Myocyte (in vitro differentiated cells): Measurements from ENCODE around the gene MAP4K4. TPM values are rescaled to one million over a fixed set of nuclear protein-coding genes. Genes with fewer than 3 reads are reported as not detected.
"Not testable (repeated sequence)": the region's sequence is repeated elsewhere in the genome, so short reads cannot be mapped to it uniquely, and the experiment has no call there.

Source experiments
- DNase-seq: peaks from one replicate; pipeline ENCODE4 v3.0.0-alpha.2; 2012; ENCODE audit warnings: low read depth
- total RNA-seq: library from RNA; depleted of rRNA; stranded (reverse); fragments of >200 nt; gene quantifications from 2 replicates; pipeline ENCODE4 v1.2.3, GENCODE V29; 2014

Gene MAP4K4
- total RNA-seq, 1 donor from 2014 or later, result 207 TPM

GRCh38 chr2:101766337-101766736 lies 68.8 kb downstream of the MAP4K4 start:
- DNase-seq, result no peak

DNA sequence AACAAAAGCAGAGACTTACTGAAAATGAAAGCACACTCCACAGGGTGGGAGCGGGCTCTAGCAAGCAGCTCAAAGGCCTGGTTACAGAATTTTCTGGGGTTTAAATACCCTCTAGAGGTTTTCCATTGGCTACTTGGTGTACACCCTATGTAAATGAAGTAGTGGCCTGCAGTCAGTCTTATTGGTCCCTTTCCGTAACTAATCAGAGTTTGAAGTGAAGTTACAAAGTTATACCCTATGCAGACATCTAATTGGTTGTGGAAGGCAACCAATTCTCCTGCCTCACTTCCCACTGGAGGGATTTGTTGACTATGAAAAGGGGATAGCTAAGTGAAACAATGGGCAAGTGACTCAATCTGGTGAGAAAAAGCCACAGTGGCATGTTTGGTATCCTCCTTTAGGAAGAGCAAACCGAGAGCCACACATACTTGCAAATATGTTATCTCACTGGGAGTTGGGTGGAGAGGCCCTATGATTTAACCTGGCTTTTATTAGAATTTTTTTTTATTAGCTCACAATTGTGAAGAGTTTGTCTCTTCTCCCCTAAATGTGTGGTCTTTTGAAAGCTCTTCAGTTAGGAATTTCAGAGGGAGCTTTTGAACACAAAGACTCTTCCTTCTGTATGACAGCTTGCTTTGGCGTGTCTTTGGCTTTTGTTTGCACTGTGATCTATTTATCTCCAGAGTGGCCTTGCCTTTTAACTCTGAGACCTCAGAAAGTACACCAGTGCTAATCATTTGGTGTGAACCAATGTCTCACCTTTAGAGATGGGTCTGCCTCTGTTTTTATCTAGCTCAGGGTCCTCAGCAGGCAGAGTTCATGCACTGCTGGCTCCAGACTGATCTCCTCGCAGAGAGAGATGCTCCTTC lies 69.6 kb downstream of the MAP4K4 start:
- DNase-seq, result peak; percentile 86

DNA sequence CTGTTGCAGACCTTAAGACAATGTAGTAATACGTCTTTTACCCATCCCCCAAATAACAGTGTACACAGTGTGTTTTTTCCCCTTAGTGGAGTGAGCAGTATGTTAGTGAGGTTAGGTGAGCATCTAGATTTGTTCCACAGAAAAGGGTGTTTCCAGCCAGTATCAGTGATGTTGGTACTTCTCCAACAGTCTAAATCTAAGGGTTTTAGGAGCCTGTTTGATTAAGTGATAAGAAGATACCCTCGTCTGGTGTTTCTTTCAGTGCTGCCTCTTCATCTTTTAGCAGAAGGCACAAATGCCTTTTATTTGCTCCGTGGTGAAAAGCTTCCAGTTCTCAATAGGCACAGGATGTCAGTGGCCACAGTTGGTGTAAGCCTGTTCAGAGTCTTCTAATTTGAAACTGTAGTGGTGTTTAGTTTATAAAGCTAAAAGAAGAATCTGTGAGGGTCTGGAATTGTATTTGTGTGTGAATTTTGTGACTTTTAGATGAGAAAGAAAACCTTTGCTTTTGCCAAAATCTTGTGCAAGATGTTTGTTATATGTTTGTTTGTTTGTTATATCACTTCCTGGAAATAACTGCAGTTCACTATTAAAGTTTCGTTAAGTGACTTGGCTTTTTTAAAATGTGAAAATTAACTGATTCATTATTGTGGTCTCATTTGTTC lies 71.2 kb downstream of the MAP4K4 start:
- DNase-seq, result no peak

GRCh38 chr2:101769726-101770125 lies 72.2 kb downstream of the MAP4K4 start:
- DNase-seq, result not testable (repeated sequence)

GRCh38 chr2:101770726-101771125 lies 73.2 kb downstream of the MAP4K4 start:
- peak; percentile 87 for DNase-seq

GRCh38 chr2:101771227-101771902 lies 73.9 kb downstream of the MAP4K4 start:
- no peak for DNase-seq

DNA sequence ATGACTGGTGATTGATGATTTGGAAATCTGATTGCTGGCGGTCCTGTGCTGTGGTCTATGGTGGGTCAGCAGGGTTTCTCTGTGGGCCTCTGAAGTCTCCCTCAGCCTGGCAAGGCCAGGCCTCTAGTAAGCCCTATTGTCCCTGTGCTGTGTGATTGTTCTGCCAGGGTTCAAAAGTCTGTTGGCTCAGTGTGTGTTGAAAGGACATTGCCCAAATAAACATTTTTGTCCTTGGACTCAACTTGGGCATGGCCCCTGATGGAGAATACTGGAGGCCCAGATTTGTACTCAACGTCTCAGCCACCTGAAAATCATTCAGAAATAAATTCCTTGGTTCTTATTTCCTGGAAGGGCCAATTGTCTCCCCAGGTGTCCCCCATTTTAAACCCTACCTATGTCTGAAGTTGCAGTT lies 74.4 kb downstream of the MAP4K4 start:
- no peak for DNase-seq

DNA sequence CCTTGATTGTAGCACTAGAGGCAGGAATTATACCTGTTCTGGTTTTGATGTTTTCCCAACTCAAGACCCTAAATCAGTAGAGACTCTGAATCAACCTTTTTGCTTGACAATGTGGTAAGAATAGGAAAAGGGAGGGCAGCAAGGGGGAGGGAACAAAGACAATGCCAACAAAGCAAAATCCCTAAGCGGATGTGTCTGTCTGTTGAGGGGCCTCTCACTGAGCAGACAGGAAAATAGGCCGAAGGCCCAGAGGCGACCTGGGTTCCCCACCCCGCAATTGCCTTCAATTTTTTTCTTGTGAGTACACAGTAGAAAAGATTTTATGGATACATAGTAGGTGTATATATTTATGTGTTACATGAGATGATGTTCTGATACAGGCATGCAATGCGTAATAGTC lies 75.6 kb downstream of the MAP4K4 start:
- DNase-seq, result no peak

DNA sequence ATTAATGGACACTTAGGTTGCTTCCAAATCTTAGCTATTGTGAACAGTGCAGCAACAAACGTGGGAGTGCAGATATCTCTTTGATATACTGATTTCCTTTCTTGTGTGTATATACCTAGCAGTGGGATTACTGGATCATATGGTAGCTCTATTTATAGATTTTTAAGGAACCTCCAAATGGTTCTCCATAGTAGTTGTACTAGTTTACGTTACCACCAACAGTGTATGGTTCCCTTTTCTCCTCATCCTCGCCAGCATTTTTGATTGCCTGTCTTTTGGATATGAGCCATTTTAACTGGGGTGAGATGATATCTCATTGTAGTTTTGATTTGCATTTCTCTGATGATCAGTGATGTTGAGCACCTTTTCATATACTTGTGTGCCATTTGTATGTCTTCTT lies 76.5 kb downstream of the MAP4K4 start:
- not testable (repeated sequence) for DNase-seq

DNA sequence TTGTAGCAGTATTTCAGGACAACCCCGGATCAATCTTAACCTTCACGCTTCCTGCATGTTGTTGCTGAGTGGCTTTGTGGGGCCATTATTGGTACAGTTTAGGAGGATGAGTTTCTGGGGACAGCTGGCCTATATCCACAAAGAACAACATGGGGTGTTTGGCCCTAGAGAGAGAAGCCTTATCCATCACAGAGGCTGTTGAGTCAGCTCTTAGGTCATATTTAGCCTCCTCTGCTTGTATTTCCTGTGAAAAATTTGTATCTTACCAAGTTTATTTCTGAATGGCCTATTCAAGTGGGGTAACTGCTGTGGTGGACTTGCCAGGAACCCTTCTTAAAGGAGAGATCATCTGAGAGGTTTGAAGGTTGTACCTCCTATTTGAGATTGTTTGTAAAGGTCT lies 77.6 kb downstream of the MAP4K4 start:
- no peak for DNase-seq

- DNase-seq, result no peak
Observed at GRCh38 chr2:101775636-101776035, 78.1 kb downstream of the MAP4K4 start.

GRCh38 chr2:101776172-101777043 lies 78.9 kb downstream of the MAP4K4 start:
- no peak for DNase-seq

- no peak for DNase-seq
Observed at GRCh38 chr2:101777337-101777736, 79.8 kb downstream of the MAP4K4 start.

GRCh38 chr2:101778102-101778501 lies 80.6 kb downstream of the MAP4K4 start:
- DNase-seq, result no peak

GRCh38 chr2:101779190-101779589 lies 81.7 kb downstream of the MAP4K4 start:
- DNase-seq, result no peak

DNA sequence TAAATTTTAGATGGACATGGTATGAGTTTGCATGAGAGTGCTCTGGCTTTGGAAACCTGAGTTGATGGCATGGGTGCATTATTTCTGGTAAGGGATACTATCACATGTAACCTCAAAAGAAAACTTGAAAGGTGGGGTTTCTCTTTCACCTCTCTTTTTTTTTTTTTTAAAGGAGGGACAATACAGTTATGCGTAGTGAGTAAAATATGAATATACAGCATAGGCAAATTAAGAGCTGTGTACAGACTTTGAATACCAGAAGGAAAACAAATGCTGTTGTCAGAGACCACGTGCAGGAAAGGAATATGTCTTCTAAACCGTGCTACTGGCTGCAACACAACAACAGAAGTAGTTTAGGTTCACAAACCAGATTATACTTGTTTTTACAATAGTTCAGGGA lies 82.1 kb downstream of the MAP4K4 start:
- DNase-seq, result no peak

- DNase-seq, result no peak
Observed at GRCh38 chr2:101781326-101781725, 83.8 kb downstream of the MAP4K4 start.

- no peak for DNase-seq
Observed at GRCh38 chr2:101781791-101782426, 84.4 kb downstream of the MAP4K4 start.

- DNase-seq, result no peak
Observed at GRCh38 chr2:101782427-101782792, 84.9 kb downstream of the MAP4K4 start.

- no peak for DNase-seq
Observed at GRCh38 chr2:101787097-101787496, 89.6 kb downstream of the MAP4K4 start.

DNA sequence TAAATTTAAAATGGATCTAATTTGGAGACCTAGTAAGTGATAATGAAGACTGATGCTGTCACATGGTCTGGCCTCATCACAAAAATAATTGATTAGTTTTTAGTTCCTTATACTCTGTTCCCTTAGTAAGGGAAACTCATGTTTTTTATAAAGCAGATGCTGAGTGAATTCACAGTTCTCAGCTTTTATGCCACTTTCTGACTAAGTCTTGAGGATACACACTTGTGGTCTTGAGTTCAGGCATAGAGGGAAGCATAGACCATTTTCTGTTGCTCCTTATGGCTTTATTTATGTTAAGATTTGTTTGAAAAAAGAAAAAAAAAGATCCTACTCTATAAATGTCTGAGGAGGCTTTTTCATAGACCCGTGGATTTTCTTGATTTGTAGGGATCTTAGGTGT lies 91.1 kb downstream of the MAP4K4 start:
- no peak for DNase-seq
